Frontal cortex (tissue), 4 donors: ENCODE measurements around the gene HDAC6. TPM values are rescaled to one million over a fixed set of nuclear protein-coding genes. Genes with fewer than 3 reads are reported as not detected.
"Not testable (repeated sequence)": the region's sequence is repeated elsewhere in the genome, so short reads cannot be mapped to it uniquely, and the experiment has no call there.

Experiments used
- DNase-seq, 2 donors: peaks; one replicate each; pipeline ENCODE4 v3.0.0; 2012; ENCODE audit warnings: low spot score in 2 of 2
- FAIRE-seq: peaks from 2 replicates; lab custom pipeline; 2012; peaks lifted over from hg19 to GRCh38; lab: Jason Lieb, UNC
- total RNA-seq: library from RNA; depleted of rRNA; stranded (reverse); fragments of >200 nt; gene quantifications from one replicate; pipeline ENCODE4 v1.2.3, GENCODE V29; 2014
- donor health status: control.
- donor health status: control.
- donor health status: control.

HDAC6 gene
- total RNA-seq, 1 donor from 2014 or later = 77.9 TPM

GRCh38 chrX:48818866-48819265 is 17.0 kb downstream of the HDAC6 start:
- FAIRE-seq (no peak), DNase-seq (no peak)

GRCh38 chrX:48819394-48819793 is 17.5 kb downstream of the HDAC6 start:
- FAIRE-seq = not testable (repeated sequence)

GRCh38 chrX:48823053-48823452 is 21.2 kb downstream of the HDAC6 start:
- FAIRE-seq (no peak), DNase-seq (no peak)

More at GRCh38 chrX:48819394-48819793, 17.5 kb downstream of the HDAC6 start:
- DNase-seq = not testable (repeated sequence)

GRCh38 chrX:48824066-48824465 is 22.2 kb downstream of the HDAC6 start:
- FAIRE-seq = no peak
- DNase-seq = no peak

GRCh38 chrX:48826135-48826875 is 24.4 kb downstream of the HDAC6 start, which contains the start of gene ERAS:
Gene ERAS, plus strand, starts transcription at chrX:48826513. Its CDS starts 2,611 bp downstream, at chrX:48829124.
- FAIRE-seq (no peak), DNase-seq (no peak)

GRCh38 chrX:48826876-48827653 is 25.2 kb downstream of the HDAC6 start:
- no peak for FAIRE-seq
- no peak for DNase-seq

- no peak for FAIRE-seq
- DNase-seq = no peak
Observed at GRCh38 chrX:48827654-48827968, 25.7 kb downstream of the HDAC6 start.

GRCh38 chrX:48829016-48829735 is 27.3 kb downstream of the HDAC6 start:
- DNase-seq (no peak), FAIRE-seq (no peak)

- DNase-seq = no peak
Observed at GRCh38 chrX:48831136-48831908, 29.5 kb downstream of the HDAC6 start.

GRCh38 chrX:48831909-48832291 is 30.0 kb downstream of the HDAC6 start:
- FAIRE-seq (no peak), DNase-seq (no peak)

More at GRCh38 chrX:48831136-48831908, 29.5 kb downstream of the HDAC6 start:
- no peak for FAIRE-seq

- FAIRE-seq = no peak
- DNase-seq = no peak
Observed at GRCh38 chrX:48833542-48834138, 31.8 kb downstream of the HDAC6 start.

- no peak for FAIRE-seq
Observed at GRCh38 chrX:48834383-48834709, 32.5 kb downstream of the HDAC6 start.

GRCh38 chrX:48835524-48836329 is 33.9 kb downstream of the HDAC6 start, which contains the start of gene PCSK1N:
Gene PCSK1N, minus strand, starts transcription at chrX:48835610. Its CDS starts 78 bp downstream, at chrX:48835532.
- peak in 1 of 2 donors; percentile 52 for DNase-seq
- no peak for FAIRE-seq

More at GRCh38 chrX:48834383-48834709, 32.5 kb downstream of the HDAC6 start:
- no peak for DNase-seq

- no peak for DNase-seq
- no peak for FAIRE-seq
Observed at GRCh38 chrX:48839686-48840085, 37.8 kb downstream of the HDAC6 start.

GRCh38 chrX:48848847-48849246 is 47.0 kb downstream of the HDAC6 start:
- FAIRE-seq (no peak), DNase-seq (no peak)

- no peak for FAIRE-seq
- no peak for DNase-seq
Observed at GRCh38 chrX:48852857-48853256, 51.0 kb downstream of the HDAC6 start.

GRCh38 chrX:48853494-48853893 is 51.6 kb downstream of the HDAC6 start:
- FAIRE-seq, DNase-seq: not testable (repeated sequence)

- FAIRE-seq, DNase-seq: not testable (repeated sequence)
Observed at GRCh38 chrX:48854121-48854804, 52.4 kb downstream of the HDAC6 start.
